Activated CD4-positive, CD25-positive, alpha-beta regulatory T cell treated with anti-CD3 and anti-CD28 coated beads, Interleukin-2, amount 50 U/mL, for 72 hours (primary cell): ENCODE data around the gene SNW1.

Experiments used
- DNase-seq: peaks from one replicate; pipeline ENCODE4 v3.0.0; 2021

The SNW1 gene

DNA sequence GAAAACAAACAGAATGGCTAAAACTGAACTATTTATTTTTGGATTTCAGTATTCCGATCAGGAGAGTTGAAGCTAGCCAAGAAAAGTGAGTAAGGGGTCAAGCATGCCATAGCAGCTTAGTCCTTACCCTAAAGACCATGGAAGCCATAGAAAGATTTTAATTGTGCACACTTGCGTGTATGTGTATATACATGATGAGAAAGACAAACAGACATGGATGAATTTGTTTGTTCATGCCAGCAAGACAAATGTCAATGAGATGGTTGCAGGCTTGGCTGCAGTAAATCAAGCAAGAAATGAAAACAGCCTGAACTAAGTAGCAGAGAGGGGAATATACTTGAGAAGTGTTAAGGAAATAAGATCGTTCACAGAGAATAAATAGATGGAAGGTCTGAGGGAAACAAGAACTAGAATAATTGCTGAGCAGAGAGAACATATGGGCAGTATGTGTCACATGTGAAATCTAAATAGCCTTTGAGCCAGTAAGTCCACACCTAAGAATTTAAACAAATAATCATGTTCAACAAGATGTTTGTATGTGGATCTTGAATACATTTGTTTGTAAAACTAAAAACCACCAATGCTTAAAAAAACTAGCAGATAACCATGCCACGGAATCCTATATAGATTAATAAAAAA is 14.8 kb downstream of the SNW1 start:
- no peak for DNase-seq

- DNase-seq: no peak
These were observed 19.5 kb downstream of the SNW1 start for GRCh38 chr14:77741438-77741837.

GRCh38 chr14:77738559-77739250 is 22.3 kb downstream of the SNW1 start:
- DNase-seq: no peak

DNA sequence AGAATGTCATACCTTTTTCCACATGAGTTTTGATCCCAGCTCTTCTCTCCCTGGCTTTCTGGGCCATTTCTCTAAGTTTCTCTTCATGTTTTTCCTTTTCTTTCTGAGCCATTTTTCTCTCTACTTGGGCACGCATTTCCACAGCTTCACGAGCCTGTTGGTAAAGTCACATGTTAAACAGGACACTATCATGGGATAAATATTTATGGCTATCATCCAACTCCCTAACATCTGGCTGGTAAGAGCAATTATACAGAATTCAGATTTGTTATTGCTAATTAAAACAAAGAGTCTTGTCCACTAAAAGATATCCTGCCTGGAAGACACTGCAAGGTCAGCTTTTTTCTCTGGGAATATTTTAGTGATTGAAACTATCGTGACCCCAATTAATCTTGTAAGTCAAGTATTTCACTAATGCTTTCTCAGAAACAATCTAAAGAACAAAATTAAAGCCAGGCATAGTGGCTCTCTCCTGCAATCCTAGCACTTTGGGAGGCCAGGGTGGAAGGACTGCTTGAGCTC is 29.9 kb downstream of the SNW1 start:
- no peak for DNase-seq

DNA sequence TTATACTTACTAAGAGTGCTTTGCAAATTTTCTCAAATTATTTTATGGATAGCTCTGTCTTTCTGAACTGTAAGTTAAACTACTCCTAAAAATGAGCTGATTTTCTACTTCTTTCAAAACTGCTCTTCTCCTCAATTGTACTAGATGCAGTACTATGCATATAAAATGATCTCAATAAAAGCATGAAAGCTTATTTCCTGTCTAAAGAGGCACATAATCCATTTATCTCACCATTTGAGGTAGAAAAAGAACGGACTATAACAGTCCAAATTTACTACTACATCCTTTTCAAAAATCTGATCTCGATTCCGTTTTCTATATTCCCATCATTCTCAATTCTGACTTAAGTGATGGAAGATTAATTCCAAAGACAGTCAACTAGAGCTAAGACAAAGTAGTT is 38.7 kb downstream of the SNW1 start:
- DNase-seq: no peak

GRCh38 chr14:77721437-77721836 is 39.5 kb downstream of the SNW1 start:
- DNase-seq: no peak

- DNase-seq: no peak
These were observed 43.2 kb downstream of the SNW1 start for GRCh38 chr14:77717608-77718305.

- no peak for DNase-seq
These were observed 46.0 kb downstream of the SNW1 start for GRCh38 chr14:77714926-77715325.

- no peak for DNase-seq
These were observed 50.6 kb downstream of the SNW1 start for GRCh38 chr14:77710364-77710763.

DNA sequence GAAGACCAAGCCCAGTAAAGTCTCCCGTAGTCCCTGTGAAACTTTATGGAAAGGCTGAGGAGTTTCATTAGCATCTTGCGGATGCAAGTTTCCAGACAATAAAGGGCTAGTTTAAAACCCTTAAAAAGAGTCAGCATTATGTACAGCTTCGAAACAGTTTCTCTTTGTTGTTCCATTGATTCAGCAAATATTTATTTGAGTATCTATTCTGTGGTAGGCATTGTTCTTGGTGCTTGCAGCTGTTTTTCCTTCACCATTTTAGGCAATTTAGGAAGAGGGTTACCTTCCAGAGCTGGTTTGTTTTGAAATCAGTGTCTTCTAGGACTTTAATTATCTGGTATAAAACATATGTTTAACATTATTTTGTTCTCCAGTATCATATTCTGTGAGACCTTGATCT is 51.5 kb downstream of the SNW1 start:
- no peak for DNase-seq

- DNase-seq: no peak
These were observed 52.2 kb downstream of the SNW1 start for GRCh38 chr14:77708749-77709148.

DNA sequence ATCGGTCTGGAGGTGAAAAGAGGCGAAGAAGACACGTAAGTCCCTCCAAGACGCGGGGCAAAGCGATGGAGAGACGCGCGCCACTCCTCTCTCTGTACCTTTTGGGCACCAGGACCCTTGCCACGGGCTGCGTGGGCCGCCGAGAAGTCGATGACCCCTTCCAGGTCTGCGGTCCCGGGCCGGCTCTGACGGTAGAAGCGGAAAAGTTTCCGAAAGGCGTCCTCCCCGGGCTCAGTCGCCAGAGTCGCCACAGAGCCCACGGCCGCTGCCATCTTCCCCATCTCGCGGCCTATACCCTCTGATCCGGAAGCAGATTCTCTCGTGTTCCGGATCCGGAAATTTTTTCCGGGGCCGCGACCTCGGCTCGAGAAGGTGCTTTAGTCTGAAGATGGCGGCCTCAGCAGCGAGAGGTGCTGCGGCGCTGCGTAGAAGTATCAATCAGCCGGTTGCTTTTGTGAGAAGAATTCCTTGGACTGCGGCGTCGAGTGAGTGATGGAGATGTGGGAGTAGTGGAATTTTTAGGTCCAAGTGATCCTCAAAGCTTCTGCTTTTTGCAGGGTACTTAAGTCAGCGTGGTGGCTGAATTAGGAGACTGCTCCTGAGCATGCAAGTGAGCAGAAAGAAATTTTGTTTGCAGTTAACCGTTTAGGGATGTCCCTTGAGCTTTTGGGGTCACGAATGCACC is 53.1 kb downstream of the SNW1 start, which contains the start of the genes ALKBH1 and SLIRP:
ALKBH1 (minus strand) TSS at position 300 of the 685 bp plus-strand sequence; CDS start at position 281, 19 bp downstream.
SLIRP (plus strand) TSS at position 380 of the 685 bp plus-strand sequence; CDS start at position 389, 9 bp downstream.
- peak; percentile 82 for DNase-seq

DNA sequence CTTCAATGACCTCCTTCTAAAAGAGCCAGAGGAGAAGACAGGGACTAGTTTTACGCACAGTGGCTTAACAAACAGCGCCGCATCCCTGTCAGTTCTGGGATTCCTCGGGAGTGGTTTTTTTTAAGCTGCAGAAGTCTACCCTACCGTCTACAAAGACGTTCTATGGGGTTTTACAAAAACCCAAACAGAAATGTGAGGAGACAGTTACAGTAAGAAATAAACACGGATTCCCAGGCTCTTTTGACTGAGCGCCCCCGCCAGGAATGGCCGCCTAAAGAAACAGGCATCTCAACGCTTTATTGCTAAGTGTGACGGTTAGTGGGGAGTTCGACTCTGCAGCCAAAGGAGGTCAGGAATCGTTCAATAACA is 53.6 kb downstream of the SNW1 start:
- DNase-seq: no peak

- no peak for DNase-seq
These were observed 69.7 kb downstream of the SNW1 start for GRCh38 chr14:77691259-77691658.

- no peak for DNase-seq
These were observed 78.8 kb downstream of the SNW1 start for GRCh38 chr14:77682158-77682553.

DNA sequence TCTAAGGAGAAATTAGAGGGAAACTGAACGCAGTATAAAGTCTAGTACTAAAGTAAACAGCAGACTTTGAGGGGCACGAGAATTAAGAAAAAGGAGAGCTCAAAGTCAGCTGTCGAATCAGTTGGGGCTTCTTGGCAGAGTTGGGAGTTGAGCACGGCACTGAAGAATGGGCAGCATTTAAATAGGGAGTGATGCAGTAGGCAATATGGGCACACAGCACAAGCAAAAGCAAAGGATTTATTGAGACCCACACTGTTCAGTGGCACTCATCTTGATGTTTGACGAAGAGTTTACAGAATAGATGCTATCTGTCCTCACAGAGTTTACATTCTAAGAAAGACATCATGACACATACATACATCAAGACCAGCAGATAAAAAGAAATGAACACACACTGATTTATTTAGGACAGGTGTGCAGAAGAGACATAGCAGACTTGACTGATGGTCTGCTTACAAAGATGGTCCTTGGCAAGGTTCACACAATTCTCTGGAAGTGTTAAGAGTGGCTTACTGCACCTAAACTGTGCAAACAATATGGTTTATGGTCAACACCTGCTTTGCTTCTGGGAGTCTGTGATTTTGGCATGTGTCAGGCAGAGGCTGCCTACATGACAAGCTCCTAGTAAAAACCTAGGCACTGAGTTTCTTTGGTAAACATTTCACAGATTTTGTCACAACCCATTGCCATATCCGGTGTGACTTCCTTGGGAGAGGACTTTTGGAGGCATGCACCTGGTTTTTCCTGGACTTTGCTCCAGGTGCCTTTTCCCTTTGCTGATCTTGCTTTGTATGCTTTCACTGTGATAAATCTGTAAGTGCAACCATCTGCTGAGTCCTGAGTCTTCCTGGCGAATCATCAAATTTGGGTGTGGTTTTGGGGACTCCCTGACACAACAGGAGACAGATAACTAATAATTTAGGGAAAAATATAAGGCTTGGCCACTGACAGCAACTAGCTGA is 79.5 kb downstream of the SNW1 start:
- DNase-seq: no peak

DNA sequence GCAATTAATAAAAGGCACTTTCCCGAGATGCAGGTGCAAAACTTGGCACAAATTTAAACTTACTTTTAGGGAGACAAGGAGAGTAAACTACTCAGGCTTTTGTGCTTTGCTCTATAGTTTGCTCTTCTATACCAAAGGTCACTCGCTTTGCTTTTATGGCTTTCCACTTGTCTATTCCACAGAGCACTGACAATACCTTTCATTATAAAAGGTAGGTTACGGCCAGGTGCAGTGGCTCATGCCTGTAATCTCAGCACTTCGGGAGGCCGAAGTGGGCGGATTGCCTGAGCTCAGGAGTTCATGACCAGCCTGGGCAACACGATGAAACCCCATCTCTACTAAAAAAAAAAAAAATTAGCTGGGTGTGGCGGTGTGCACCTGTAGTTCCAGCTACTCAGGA is 86.0 kb downstream of the SNW1 start:
- no peak for DNase-seq

GRCh38 chr14:77673193-77673592 is 87.8 kb downstream of the SNW1 start:
- DNase-seq: no peak
